MM.1S (cell line): ENCODE measurements around the gene IGIP.

Experiments used
- DNase-seq: peaks from one replicate; pipeline ENCODE4 v3.0.0-alpha.2; 2015
- H2AFZ ChIP-seq: fragments of 300-600 bp; sonication (generic); 2 replicates; pipeline ENCODE4 v1.6.0; 2016; ENCODE audit warnings: antibody characterized with exemption, low read length
- H3F3A ChIP-seq: fragments of 300-600 bp; sonication (generic); 2 replicates; pipeline ENCODE4 v1.6.1; 2016; ENCODE audit warnings: mild to moderate bottlenecking, antibody characterized with exemption, low read length, moderate library complexity, mixed read lengths; ENCODE audit not compliant: insufficient read depth
- H3K27ac ChIP-seq: fragments of 300-600 bp; sonication (generic); 2 replicates; pipeline ENCODE4 v1.5.1; 2016; ENCODE audit warnings: mild to moderate bottlenecking, low read length
- H3K27me3 ChIP-seq: fragments of 300-600 bp; sonication (generic); replicated peaks from 2 replicates; pipeline ENCODE4 v1.6.0; 2016; ENCODE audit warnings: low read length; ENCODE audit not compliant: insufficient read depth
- H3K36me3 ChIP-seq: fragments of 300-600 bp; sonication (generic); replicated peaks from 2 replicates; pipeline ENCODE4 v1.6.1; 2016; ENCODE audit warnings: mild to moderate bottlenecking, low read length, mixed read lengths; ENCODE audit not compliant: insufficient read depth
- H3K4me1 ChIP-seq: fragments of 300-600 bp; sonication (generic); 2 replicates; pipeline ENCODE4 v1.6.1; 2016; ENCODE audit warnings: low read length, mixed read lengths
- H3K4me2 ChIP-seq: fragments of 300-600 bp; sonication (generic); 2 replicates; pipeline ENCODE4 v1.6.0; 2016; ENCODE audit warnings: low read depth, low read length
- H3K4me3 ChIP-seq: fragments of 300-600 bp; sonication (generic); 2 replicates; pipeline ENCODE4 v1.5.1; 2016; ENCODE audit warnings: low read length, mixed read lengths
- H3K79me2 ChIP-seq: fragments of 300-600 bp; sonication (generic); 2 replicates; pipeline ENCODE4 v1.6.1; 2016; ENCODE audit warnings: mixed run types, low read length, mixed read lengths
- H3K9ac ChIP-seq: fragments of 300-600 bp; sonication (generic); 2 replicates; pipeline ENCODE4 v1.6.1; 2016; ENCODE audit warnings: low read length, mixed read lengths
- H3K9me2 ChIP-seq: fragments of 300-600 bp; sonication (generic); replicated peaks from 2 replicates; pipeline ENCODE4 v1.6.1; 2016; ENCODE audit warnings: mild to moderate bottlenecking, low read length, mixed read lengths; ENCODE audit not compliant: insufficient read depth
- H3K9me3 ChIP-seq: fragments of 300-600 bp; sonication (generic); replicated peaks from 2 replicates; pipeline ENCODE4 v1.6.1; 2016; ENCODE audit warnings: mild to moderate bottlenecking, low read length, mixed read lengths; ENCODE audit not compliant: insufficient read depth
- H4K20me1 ChIP-seq: fragments of 300-600 bp; sonication (generic); 2 replicates; pipeline ENCODE4 v1.6.1; 2016; ENCODE audit warnings: mild to moderate bottlenecking, low read length, moderate library complexity, mixed read lengths; ENCODE audit not compliant: insufficient read depth
- CTCF ChIP-seq: fragments of 300-600 bp; sonication (generic); IDR thresholded peaks from 2 replicates; pipeline ENCODE4 v1.5.1; 2016; ENCODE audit warnings: antibody characterized with exemption, low read length, mixed read lengths
- EZH2 ChIP-seq: fragments of 300-600 bp; sonication (generic); optimal IDR thresholded peaks from 2 replicates; pipeline ENCODE3; 2017; ENCODE audit warnings: low read depth, mild to moderate bottlenecking, antibody characterized with exemption, low read length, mixed read lengths
- EZH2phosphoT487 ChIP-seq: fragments of 300-600 bp; sonication (generic); IDR thresholded peaks from 2 replicates; pipeline ENCODE4 v1.6.1; 2018; ENCODE audit warnings: antibody characterized with exemption, low read length

IGIP gene

GRCh38 chr5:140106805-140107311 lies 18.9 kb upstream of the IGIP start:
- no peaks in the 10 kb centered on the region for H3K9me3 ChIP-seq
- DNase-seq = no peak
- H3K4me3 ChIP-seq = peak overlapping the region; percentile 95
- TF ChIP-seq EZH2 = no peak
- TF ChIP-seq EZH2phosphoT487 = no peak
- TF ChIP-seq CTCF = no peak
- peak overlapping the region; percentile 96 for H3K4me2 ChIP-seq
- H3K9me2 ChIP-seq = no peaks in the 10 kb centered on the region
- H3K27me3 ChIP-seq = no peaks in the 10 kb centered on the region
- H3K9ac ChIP-seq = peak overlapping the region; percentile 87
- peak overlapping the region; percentile 95 for H2AFZ ChIP-seq
- H3K36me3 ChIP-seq = no peaks in the 10 kb centered on the region
- H3F3A ChIP-seq = peaks cover 14% of the 10 kb centered on the region
- peaks cover 11% of the 10 kb centered on the region for H3K4me1 ChIP-seq
- no peaks in the 10 kb centered on the region for H4K20me1 ChIP-seq
- peaks cover 37% of the 10 kb centered on the region for H3K79me2 ChIP-seq
- H3K27ac ChIP-seq = peak overlapping the region; percentile 90

- peak overlapping the region; percentile 96 for H3K4me2 ChIP-seq
- H2AFZ ChIP-seq = peak overlapping the region; percentile 95
- H3K27me3 ChIP-seq = no peaks in the 10 kb centered on the region
- DNase-seq = peak; percentile 95
- H3K4me1 ChIP-seq = peaks cover 11% of the 10 kb centered on the region
- peak overlapping the region; percentile 95 for H3K4me3 ChIP-seq
- H3K27ac ChIP-seq = peak overlapping the region; percentile 90
- peaks cover 43% of the 10 kb centered on the region for H3K79me2 ChIP-seq
- H3K36me3 ChIP-seq = no peaks in the 10 kb centered on the region
- H3F3A ChIP-seq = peaks cover 14% of the 10 kb centered on the region
- no peaks in the 10 kb centered on the region for H4K20me1 ChIP-seq
- no peaks in the 10 kb centered on the region for H3K9me2 ChIP-seq
- TF ChIP-seq CTCF (peak; percentile 14; the same call in 1 of the 2 replicates), EZH2phosphoT487 (no peak)
- peak overlapping the region; percentile 87 for H3K9ac ChIP-seq
- H3K9me3 ChIP-seq = no peaks in the 10 kb centered on the region
These were observed 18.2 kb upstream of the IGIP start for GRCh38 chr5:140107312-140108092.

GRCh38 chr5:140108093-140109017 lies 17.4 kb upstream of the IGIP start:
- H3K27me3 ChIP-seq = no peaks in the 10 kb centered on the region
- no peaks in the 10 kb centered on the region for H4K20me1 ChIP-seq
- peaks cover 14% of the 10 kb centered on the region for H3F3A ChIP-seq
- peak overlapping the region; percentile 87 for H3K9ac ChIP-seq
- H3K79me2 ChIP-seq = peaks cover 52% of the 10 kb centered on the region
- H3K4me3 ChIP-seq = peak overlapping the region; percentile 95
- peak overlapping the region; percentile 76 for H2AFZ ChIP-seq
- peaks cover 11% of the 10 kb centered on the region for H3K4me1 ChIP-seq
- H3K36me3 ChIP-seq = no peaks in the 10 kb centered on the region
- no peaks in the 10 kb centered on the region for H3K9me3 ChIP-seq
- peak overlapping the region; percentile 96 for H3K4me2 ChIP-seq
- no peaks in the 10 kb centered on the region for H3K9me2 ChIP-seq
- TF ChIP-seq EZH2phosphoT487 (no peak), CTCF (no peak), EZH2 (no peak)
- peak; percentile 29 for DNase-seq
- H3K27ac ChIP-seq = peak overlapping the region; percentile 90; the same call in 1 of the 2 replicates
